KG1 (cell line): Measurements from ENCODE around the gene GCNT4.

Experiments
- DNase-seq: peaks from one replicate; lab custom pipeline; 2025; lab: John Stamatoyannopoulos, UW

Gene GCNT4

DNA sequence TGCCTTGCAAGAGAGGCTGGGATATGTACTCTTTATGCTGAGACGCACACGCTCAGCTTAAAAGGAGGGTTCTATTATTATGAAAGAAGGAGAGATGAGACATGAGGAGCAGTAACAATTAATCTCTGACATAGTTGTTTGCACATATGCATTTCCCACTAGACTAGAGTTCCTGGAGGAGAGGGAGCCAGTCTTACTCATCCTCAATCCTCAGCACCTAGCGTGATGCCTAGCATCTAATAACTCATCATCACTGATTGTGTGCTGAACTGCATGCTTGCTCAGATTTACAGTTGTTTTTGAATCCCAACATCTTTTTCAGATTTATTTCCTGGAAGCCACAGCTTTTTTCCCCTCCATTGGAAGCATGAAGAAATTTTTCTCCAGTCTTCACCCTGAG lies 35.5 kb downstream of the GCNT4 start:
- DNase-seq = no peak

DNA sequence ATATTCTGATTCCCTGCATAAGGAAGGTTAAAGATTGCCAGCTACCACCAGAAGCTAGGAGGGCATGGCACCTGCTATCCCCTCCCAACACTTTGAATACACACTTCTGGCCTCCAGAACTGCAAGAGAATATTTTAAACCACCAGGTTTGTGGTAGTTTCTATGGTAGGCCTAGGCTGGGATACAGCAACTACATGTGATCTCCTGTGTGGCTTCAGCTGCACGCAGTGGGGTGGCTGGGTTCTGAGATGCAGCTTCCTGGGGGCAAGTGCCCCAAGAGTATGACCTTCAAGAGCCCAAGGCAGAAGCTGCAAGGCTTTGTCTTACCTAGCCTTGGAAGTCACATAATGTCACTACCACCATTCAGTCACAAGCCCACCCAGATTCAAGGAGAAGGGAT lies 39.6 kb downstream of the GCNT4 start:
- no peak for DNase-seq

DNA sequence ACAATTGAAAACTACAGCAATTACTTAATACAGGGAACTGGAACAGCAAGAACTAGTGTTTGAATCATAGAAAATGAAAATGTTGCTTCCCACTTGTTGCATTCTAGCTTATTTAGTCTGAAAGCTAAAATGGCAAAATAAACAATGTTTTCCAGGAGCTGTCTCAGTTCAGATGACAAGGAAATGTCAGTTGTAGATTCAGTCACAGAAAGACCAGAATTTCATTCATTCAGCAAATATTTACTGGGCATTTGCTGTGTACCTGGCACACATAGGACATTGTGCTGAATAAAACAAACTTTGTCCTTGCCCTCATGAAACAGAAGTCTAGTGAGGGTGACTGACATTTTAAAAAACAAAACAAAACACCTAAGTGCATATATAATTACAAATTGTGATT lies 41.5 kb downstream of the GCNT4 start:
- DNase-seq = no peak

DNA sequence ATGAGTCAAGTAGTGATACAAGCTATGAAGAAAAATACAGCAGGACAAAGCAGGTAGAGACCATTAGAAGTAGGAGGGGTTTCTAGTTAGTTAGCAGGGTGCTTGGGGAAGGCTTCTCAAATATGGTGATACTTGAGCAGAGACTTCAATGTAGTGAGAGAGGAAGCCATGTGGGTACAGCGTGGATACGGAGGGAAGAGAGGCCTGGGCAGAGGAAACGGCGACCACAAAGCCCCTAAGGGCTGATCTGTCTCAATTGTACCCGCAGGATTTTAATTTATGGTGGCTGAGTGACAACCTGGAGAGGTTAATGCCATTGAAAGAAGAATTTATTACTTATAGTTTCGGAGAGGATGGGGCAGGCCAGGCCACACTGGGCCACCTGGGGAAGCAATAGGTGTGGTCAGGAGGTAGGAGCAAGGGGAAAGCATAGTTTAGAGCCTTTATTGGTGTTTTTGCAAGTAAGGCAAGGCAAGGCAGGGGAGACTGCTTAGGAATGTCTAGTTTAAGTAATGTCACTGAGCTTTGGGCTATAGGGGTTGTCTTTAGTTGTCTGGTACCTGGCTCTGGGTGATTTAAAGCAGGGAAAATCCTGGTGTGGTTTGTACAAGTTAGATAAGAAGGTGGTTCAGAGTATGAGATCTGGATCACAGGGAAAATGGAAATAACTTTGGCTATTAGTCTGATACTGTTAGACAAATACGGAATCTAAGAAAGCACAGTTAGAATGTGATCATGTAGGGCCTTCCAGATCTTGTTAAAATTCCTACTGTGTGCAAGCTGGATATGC lies 42.6 kb downstream of the GCNT4 start:
- peak; percentile 82 for DNase-seq

DNA sequence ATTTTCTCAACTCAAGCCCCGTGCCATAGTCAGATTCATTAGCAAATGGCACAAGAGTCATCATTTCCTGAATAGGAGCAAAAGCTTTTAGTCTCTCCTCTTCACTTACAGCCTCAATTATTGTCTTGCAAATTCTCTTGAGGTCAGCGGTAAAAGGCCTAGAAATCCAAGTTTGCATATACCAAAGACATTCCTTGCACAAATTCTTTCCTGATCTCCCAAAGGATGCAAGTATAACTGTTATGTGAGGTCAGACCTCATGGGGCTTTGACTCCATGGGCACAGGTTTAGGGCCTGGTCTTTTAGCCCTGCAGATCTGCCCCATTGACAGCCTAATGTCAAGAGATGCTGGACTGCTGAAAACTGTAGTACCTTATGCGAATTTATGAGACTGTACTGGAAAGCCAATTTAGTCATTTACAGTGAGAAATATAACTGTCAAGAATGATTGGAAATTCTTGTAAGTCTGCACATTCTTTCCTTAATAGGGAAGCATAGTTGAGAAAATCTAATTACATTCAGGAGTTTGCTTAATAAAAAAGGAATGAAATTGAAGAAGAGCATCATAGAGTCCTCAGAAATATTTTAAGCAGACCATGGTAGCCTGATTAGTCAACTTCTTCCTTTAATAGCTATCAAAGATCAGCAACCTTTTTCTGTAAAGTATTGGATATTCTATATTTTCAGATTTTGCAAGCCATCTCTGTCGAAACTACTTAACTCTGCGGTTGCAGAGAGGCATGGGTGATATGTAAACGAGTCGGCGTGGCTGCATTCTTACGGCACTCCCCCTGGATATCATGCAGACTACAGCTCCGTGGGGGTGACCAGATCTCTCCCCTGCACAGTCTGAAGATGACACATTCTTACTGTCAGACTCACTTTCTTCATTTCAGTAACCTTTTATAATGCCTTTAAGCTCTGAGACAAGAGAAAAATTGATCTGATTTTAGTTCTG lies 45.2 kb downstream of the GCNT4 start:
- no peak for DNase-seq

DNA sequence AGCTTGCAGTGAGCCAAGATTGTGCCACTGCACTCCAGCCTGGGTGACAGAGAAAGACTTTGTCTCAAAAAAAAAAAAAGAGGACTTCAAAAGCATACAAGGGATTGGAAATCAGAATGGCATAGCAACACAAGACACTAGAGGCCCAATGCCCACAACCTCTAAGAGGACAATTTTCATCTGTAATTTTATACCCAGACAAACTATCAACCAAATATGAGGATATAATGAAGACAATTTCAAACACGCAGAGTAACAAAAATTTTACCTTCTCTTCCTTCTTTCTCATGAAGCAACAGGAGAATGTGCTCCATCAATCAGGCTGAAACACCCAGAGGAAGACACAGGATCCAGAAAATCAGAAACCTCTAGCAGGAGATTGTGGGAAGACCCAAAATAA lies 46.8 kb downstream of the GCNT4 start:
- no peak for DNase-seq
